Epithelial cell of proximal tubule (primary cell): ENCODE results near the gene ZDHHC8. TPM values are rescaled to one million over a fixed set of nuclear protein-coding genes. Genes with fewer than 3 reads are reported as not detected.
"Not testable (repeated sequence)": the region's sequence is repeated elsewhere in the genome, so short reads cannot be mapped to it uniquely, and the experiment has no call there.

ENCODE experiments used
- DNase-seq: peaks from one replicate; pipeline ENCODE4 v3.0.0-alpha.2; 2011; ENCODE audit warnings: low read depth
- H3K4me3 ChIP-seq: 2 replicates; pipeline ENCODE4 v1.5.1; 2011; ENCODE audit warnings: low read depth, mild to moderate bottlenecking, low read length
- CTCF ChIP-seq: conservative IDR thresholded peaks from 2 replicates; pipeline ENCODE4 v1.5.1; 2012; ENCODE audit warnings: low read depth, mild to moderate bottlenecking, low read length
- total RNA-seq: library from RNA; depleted of rRNA; stranded (reverse); fragments of >200 nt; gene quantifications from 2 replicates; pipeline ENCODE4 v1.2.3, GENCODE V29; 2015

ZDHHC8 gene
- total RNA-seq, 1 donor from 2014 or later: 37.8 TPM

DNA sequence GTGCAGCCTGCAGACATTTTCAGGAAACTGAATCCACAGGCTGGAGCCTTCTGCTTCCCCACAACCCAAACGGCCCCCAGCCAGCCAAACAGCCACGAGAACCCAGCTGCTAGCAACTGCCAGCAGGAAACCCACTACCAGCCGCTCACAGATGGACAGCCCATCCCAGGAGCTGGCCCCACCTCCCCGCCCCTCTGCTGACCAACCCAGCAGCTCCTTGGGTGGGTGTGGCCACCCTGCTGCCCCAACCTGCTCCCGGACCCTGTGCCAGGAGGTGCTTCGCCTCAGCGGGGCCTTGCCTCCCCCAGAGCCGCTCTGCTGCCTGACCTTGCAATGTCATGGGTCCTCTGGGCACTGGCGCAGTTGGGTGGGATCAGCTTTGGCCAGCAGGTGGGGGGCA, 27.5 kb downstream of the ZDHHC8 start:
- DNase-seq: no peak
- no peak for TF ChIP-seq CTCF
- no peak overlapping the region for H3K4me3 ChIP-seq

GRCh38 chr22:20159531-20159930, 27.9 kb downstream of the ZDHHC8 start:
- DNase-seq, H3K4me3 ChIP-seq: not testable (repeated sequence)

- no peak for DNase-seq
Measured at GRCh38 chr22:20160041-20160440, 28.4 kb downstream of the ZDHHC8 start.

DNA sequence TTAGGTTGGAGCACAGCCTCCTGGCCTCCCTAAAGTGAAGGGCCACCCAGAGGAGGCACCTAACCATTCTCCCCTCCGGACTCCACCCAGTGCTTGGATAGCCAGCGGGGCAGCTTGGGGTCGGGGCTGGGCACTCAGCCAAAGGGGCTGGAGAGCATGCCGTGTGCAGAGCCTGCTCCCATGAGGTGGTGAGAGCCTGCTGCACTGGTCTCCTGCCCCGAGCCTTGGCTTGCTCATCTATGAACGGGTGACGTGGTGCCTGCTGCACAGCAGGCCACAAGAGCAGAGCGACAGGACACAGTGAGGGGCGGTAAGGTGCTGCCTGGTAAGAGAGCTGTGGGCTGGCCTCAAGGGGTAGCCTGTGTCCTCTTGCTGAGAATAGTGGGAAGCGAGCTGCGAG, 33.3 kb downstream of the ZDHHC8 start:
- no peak for TF ChIP-seq CTCF

More at GRCh38 chr22:20160041-20160440, 28.4 kb downstream of the ZDHHC8 start:
- H3K4me3 ChIP-seq: no peak overlapping the region
- TF ChIP-seq CTCF: no peak

GRCh38 chr22:20165421-20165820, 33.8 kb downstream of the ZDHHC8 start:
- H3K4me3 ChIP-seq: no peak overlapping the region
- no peak for TF ChIP-seq CTCF
- no peak for DNase-seq

More for the DNA sequence above, 33.3 kb downstream of the ZDHHC8 start:
- H3K4me3 ChIP-seq: no peak overlapping the region
- no peak for DNase-seq

DNA sequence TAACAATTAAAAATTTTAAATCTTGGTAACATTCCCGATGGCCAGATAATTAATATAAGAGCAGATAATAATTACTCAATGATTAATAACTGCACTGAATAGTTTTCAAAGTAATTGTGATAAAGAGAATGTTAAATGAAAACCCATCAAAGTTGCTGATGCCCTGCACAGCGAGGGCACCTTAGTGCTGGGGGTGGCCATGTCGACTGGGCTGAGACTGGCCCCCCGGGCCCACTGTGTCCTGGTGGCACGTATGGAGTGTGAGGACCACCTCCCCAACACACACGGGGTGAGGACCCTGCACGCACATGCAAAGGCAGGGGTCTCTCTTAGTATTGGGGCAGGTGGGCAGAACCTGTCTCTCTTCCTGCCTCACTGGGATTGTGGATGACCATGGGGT, 34.3 kb downstream of the ZDHHC8 start:
- no peak overlapping the region for H3K4me3 ChIP-seq
- TF ChIP-seq CTCF: no peak
- no peak for DNase-seq

- H3K4me3 ChIP-seq: no peak overlapping the region
- TF ChIP-seq CTCF: no peak
- DNase-seq: no peak
Measured at GRCh38 chr22:20166703-20167102, 35.1 kb downstream of the ZDHHC8 start.

- no peak for DNase-seq
- no peak overlapping the region for H3K4me3 ChIP-seq
- TF ChIP-seq CTCF: no peak
Measured at GRCh38 chr22:20167643-20168322, 36.2 kb downstream of the ZDHHC8 start.
